ENCODE measurements around the gene NPC2. TPM values are rescaled to one million over a fixed set of nuclear protein-coding genes. Genes with fewer than 3 reads are reported as not detected.

NPC2 gene
- polyA plus RNA-seq, 1 donor, result 431 TPM

Other genes starting within 250 kb of the NPC2 start
- gene ABCD4, start 190.4 kb downstream of the NPC2 start, polyA plus RNA-seq, result 138 TPM
- gene VRTN, start 144.8 kb downstream of the NPC2 start, polyA plus RNA-seq, result 0.69 TPM
- 0.10 TPM for gene SYNDIG1L, start 67.1 kb downstream of the NPC2 start, polyA plus RNA-seq
- 34.7 TPM for gene ISCA2, start 460 bp upstream of the NPC2 start, polyA plus RNA-seq
- gene LTBP2, start 118.9 kb upstream of the NPC2 start, polyA plus RNA-seq, result 3.5 TPM
- gene AREL1, start 219.8 kb upstream of the NPC2 start, polyA plus RNA-seq, result 23.5 TPM
- 41.3 TPM for gene FCF1, start 219.8 kb upstream of the NPC2 start, polyA plus RNA-seq

All from large intestine (tissue), 1 donor.